KMS-11 (cell line): Measurements from ENCODE around the gene THBS3.

Source experiments
- H2AFZ ChIP-seq: fragments of 200-600 bp; sonication (generic); 2 replicates; pipeline ENCODE4 v1.6.1; 2016; ENCODE audit warnings: antibody characterized with exemption, mixed run types, low read depth
- H3K27ac ChIP-seq: fragments of 200-600 bp; sonication (generic); 2 replicates; pipeline ENCODE4 v1.6.1; 2016; ENCODE audit warnings: mild to moderate bottlenecking, mixed run types
- H3K27me3 ChIP-seq: fragments of 200-600 bp; sonication (generic); 2 replicates; pipeline ENCODE4 v1.6.1; 2017; ENCODE audit warnings: mild to moderate bottlenecking, low read depth, mixed run types, moderate library complexity; ENCODE audit not compliant: insufficient read depth
- H3K36me3 ChIP-seq: fragments of 200-600 bp; sonication (generic); 2 replicates; pipeline ENCODE4 v1.6.1; 2017; ENCODE audit warnings: mild to moderate bottlenecking, mixed run types; ENCODE audit not compliant: insufficient read depth
- H3K4me1 ChIP-seq: fragments of 200-600 bp; sonication (generic); 2 replicates; pipeline ENCODE4 v1.6.1; 2016; ENCODE audit warnings: mild to moderate bottlenecking, low read depth, mixed run types; ENCODE audit not compliant: poor library complexity, severe bottlenecking
- H3K4me2 ChIP-seq: fragments of 200-600 bp; sonication (generic); 2 replicates; pipeline ENCODE4 v1.7.0; 2016; ENCODE audit warnings: mild to moderate bottlenecking, mixed run types
- H3K4me3 ChIP-seq: fragments of 200-600 bp; sonication (generic); IDR thresholded peaks from 2 replicates; pipeline ENCODE4 v1.6.1; 2017; ENCODE audit warnings: low read depth, low read length, mixed read lengths; ENCODE audit not compliant: insufficient read depth
- H3K79me2 ChIP-seq: fragments of 200-600 bp; sonication (generic); 2 replicates; pipeline ENCODE4 v1.6.1; 2016; ENCODE audit warnings: low read depth, mixed run types; ENCODE audit not compliant: insufficient read depth
- H3K9ac ChIP-seq: fragments of 200-600 bp; sonication (generic); 2 replicates; pipeline ENCODE4 v1.6.1; 2016; ENCODE audit warnings: mild to moderate bottlenecking, mixed run types
- H4K20me1 ChIP-seq: fragments of 200-600 bp; sonication (generic); 2 replicates; pipeline ENCODE4 v1.6.1; 2016; ENCODE audit warnings: mild to moderate bottlenecking, mixed run types; ENCODE audit not compliant: insufficient read depth
- TF ChIP-seq, protein P1 (sequence below): fragments of 200-600 bp; sonication (generic); conservative IDR thresholded peaks from 2 replicates; pipeline ENCODE4 v1.6.1; 2017; ENCODE audit warnings: low read depth, mild to moderate bottlenecking, antibody characterized with exemption, low read length, moderate library complexity, mixed read lengths

THBS3 gene

DNA sequence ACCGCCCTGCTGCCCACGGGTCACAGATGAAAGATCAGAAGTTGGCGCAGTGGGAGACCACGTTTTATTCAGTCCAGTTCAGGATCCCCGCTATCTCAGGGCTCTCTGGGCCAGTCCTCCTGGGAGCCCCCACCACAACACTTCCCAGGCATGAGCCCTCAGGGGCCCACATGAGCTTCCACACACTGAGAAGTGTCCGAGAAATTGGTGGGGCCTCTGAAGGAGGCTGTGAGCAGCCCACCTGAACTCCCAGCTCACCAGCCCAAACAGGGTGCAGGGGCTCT lies 22.0 kb downstream of the THBS3 start:
- Histone ChIP-seq H3K4me1 (peaks cover 4% of the 10 kb centered on the region), H3K27me3 (no peaks in the 10 kb centered on the region), H2AFZ (no peak overlapping the region), H3K36me3 (no peaks in the 10 kb centered on the region), H3K79me2 (no peaks in the 10 kb centered on the region), H3K4me2 (no peak overlapping the region), H3K4me3 (no peak overlapping the region), H3K9ac (no peak overlapping the region), H4K20me1 (no peaks in the 10 kb centered on the region), H3K27ac (no peak overlapping the region)
- TF ChIP-seq, protein P1, sequence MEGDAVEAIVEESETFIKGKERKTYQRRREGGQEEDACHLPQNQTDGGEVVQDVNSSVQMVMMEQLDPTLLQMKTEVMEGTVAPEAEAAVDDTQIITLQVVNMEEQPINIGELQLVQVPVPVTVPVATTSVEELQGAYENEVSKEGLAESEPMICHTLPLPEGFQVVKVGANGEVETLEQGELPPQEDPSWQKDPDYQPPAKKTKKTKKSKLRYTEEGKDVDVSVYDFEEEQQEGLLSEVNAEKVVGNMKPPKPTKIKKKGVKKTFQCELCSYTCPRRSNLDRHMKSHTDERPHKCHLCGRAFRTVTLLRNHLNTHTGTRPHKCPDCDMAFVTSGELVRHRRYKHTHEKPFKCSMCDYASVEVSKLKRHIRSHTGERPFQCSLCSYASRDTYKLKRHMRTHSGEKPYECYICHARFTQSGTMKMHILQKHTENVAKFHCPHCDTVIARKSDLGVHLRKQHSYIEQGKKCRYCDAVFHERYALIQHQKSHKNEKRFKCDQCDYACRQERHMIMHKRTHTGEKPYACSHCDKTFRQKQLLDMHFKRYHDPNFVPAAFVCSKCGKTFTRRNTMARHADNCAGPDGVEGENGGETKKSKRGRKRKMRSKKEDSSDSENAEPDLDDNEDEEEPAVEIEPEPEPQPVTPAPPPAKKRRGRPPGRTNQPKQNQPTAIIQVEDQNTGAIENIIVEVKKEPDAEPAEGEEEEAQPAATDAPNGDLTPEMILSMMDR, result no peak

GRCh38 chr1:155184835-155185782 lies 22.6 kb downstream of the THBS3 start:
- TF ChIP-seq, protein P1, result no peak
- no peaks in the 10 kb centered on the region for H3K27me3 ChIP-seq
- no peak overlapping the region for H3K4me2 ChIP-seq
- H3K9ac ChIP-seq, result no peak overlapping the region
- H3K4me3 ChIP-seq, result no peak overlapping the region
- H2AFZ ChIP-seq, result no peak overlapping the region
- H3K79me2 ChIP-seq, result no peaks in the 10 kb centered on the region
- H3K36me3 ChIP-seq, result no peaks in the 10 kb centered on the region
- no peak overlapping the region for H3K27ac ChIP-seq
- H3K4me1 ChIP-seq, result peaks cover 6% of the 10 kb centered on the region
- H4K20me1 ChIP-seq, result no peaks in the 10 kb centered on the region

- Histone ChIP-seq H2AFZ (no peak overlapping the region), H3K27me3 (no peaks in the 10 kb centered on the region), H3K4me3 (no peak overlapping the region), H3K4me1 (peaks cover 6% of the 10 kb centered on the region), H3K27ac (no peak overlapping the region), H3K36me3 (no peaks in the 10 kb centered on the region), H3K9ac (no peak overlapping the region), H4K20me1 (no peaks in the 10 kb centered on the region), H3K4me2 (no peak overlapping the region), H3K79me2 (no peaks in the 10 kb centered on the region)
- TF ChIP-seq, protein P1, result no peak
Measured at GRCh38 chr1:155184351-155184811, 23.3 kb downstream of the THBS3 start.

- TF ChIP-seq, protein P1, result no peak
- Histone ChIP-seq H2AFZ (no peak overlapping the region), H3K79me2 (no peaks in the 10 kb centered on the region), H3K9ac (no peak overlapping the region), H3K4me1 (peaks cover 6% of the 10 kb centered on the region), H3K27me3 (no peaks in the 10 kb centered on the region), H4K20me1 (no peaks in the 10 kb centered on the region), H3K27ac (no peak overlapping the region), H3K36me3 (no peaks in the 10 kb centered on the region), H3K4me2 (no peak overlapping the region), H3K4me3 (no peak overlapping the region)
Measured at GRCh38 chr1:155183775-155184221, 23.9 kb downstream of the THBS3 start.
